Activated CD4-positive, alpha-beta T cell treated with anti-CD3 and anti-CD28 coated beads, Interleukin-2, amount 50 U/mL, for 48 hours (primary cell): Measurements from ENCODE around the gene SPATS2.
"Not testable (repeated sequence)": the region's sequence is repeated elsewhere in the genome, so short reads cannot be mapped to it uniquely, and the experiment has no call there.

Experiments used
- DNase-seq, 2 experiments: peaks; one replicate each; pipeline ENCODE4 v3.0.0-alpha.2; 2020

SPATS2 gene

DNA sequence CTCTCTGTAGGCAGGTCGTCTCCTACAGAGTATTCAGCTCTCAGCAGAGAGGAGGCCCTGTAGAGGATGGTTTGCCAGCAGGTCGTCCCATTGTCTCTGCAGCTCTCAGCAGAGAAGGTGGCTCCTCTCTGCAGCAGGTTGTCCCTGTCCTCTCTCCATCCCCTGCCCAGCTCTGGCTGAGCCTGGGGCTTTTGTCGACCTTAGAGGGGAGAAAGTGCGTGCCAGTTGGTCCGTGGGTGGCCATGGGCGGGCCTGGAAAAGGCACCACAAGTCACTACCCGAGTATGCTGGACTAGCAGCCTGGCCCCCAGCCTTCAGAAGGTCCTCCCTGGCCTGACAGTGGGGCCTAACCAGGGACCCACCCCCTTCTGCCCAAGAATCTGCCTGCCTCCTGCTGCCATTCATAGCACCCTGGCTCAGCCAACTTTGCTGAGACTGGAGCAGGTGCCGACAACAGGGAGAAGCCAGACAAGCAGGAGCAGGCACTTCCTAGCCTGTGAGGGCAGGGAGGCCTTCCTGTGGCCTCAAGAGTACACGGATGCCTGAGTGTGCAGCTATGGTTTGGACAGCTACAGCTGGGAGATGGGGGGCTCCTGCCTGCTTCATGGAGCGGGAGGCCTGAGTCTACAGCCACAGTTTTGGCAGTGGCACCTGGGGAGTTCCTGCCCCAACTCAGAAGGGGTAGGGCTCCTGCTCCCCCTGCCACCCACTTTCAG, 111.8 kb downstream of the SPATS2 start:
- DNase-seq, result no peak

DNA sequence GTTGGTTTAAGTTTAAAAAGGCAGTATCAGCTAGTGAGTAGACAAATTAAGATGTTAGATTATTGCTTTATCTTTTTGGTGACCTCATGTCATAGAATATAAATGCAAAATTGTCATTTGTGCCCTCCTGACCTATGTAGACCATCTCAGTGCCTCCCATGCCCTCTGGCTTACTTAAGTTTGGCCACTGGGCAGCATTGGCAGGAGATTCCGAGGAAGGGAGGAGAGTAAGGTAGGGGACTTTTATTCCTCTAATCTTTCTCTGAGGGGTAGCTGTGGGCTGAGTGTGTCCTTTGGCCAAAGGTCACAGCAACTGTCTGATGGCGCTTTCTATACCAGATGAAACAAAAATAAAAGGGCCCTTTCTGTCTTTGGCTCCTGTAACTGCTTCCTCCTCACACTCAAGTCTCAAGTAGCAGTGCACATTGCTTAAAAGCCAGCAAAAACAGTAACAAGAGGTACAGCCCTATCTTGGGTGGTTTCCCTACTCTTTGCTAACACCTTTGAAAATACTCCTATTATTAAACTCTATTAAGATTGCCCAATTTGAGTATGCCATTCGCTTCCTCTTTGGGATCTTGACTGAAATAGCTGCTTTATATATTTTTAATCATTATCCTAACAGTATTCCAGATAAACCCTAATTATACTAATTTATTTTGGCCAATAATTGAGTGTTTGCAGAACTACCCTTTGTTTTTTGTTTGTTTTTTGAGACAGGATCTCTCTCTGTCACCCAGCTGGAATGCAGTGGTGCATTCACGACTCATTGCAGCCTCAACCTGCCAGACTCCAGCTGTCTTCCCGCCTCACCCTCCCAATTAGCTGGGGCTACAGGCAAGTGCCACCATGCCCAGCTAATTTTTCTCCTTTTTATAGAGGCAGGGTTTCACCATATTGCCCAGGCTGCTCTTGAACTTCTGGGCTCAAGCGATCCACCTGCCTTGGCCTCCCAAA, 115.1 kb downstream of the SPATS2 start:
- DNase-seq, result no peak

DNA sequence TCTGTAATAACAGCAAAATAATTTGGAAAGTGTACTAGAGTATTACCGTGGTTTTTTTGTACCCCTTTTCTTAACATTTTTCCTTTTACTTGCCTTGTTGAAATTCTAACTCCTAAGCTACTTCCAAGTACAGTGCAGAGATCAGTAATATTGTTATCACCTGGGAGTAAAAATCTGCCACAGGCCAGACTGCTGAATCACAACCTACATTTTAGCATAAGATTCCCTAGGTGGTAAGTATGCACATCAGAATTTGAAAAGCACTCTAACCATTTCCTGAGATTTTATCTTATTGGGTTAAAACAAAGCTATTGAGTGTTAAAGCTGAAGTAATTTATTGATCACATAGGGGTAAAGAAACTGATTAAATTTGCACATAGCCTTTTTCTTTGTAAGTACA, 116.4 kb downstream of the SPATS2 start:
- no peak for DNase-seq

DNA sequence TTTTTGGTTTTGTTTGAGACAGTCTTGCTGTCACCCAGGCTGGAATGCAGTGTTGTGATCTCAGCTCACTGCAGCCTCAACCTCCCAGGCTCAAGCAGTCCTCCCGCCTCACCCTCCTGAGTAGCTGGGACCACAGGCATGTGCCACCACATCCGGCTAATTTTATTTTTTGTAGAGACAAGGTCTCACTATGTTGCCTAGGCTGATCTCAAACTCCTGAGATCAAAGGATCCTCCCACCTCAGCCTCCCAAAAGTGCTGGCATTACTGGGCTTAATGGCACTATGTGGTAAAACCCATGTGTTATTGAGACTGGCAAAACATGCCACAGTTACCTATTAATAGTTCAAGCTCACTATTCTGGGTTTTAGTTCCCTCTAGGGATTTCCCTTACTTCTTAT, 120.3 kb downstream of the SPATS2 start:
- DNase-seq, result no peak

DNA sequence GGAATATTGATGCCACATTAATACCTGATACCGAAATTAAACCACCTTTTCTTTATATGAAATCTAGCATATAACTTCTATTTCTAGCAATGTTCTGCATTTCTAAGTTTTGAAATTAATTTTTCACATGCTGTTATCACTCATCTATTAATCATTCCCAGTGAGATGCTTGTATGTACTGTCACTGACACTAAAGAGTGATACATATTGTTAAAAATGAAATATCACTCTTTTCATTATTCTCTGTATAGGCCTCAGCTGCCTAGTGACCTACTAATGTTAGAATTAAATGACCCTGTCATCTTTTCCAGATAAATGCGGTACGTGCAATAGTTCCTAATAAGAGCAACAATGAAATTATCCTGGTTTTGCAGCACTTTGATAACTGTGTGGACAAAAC, 121.9 kb downstream of the SPATS2 start:
- DNase-seq, result no peak

DNA sequence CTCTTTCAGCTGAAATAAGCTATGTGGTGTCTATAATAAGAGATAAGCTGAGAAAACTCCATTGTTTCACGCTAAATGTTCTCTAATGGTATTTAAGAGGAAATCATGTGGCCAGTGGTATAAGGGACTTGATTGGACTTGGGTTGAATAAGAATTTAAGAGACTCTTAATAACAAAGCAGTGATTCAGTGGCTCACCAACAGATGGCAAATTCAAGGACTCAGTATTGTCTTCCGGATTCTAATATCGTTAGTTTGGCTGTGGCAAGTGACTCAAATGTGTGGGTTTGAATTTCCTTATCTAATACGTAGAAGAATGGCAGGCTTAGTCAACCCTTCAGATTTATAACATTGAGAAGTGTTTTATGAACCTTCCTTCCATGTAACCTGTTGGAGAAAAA, 122.5 kb downstream of the SPATS2 start:
- DNase-seq, result no peak

DNA sequence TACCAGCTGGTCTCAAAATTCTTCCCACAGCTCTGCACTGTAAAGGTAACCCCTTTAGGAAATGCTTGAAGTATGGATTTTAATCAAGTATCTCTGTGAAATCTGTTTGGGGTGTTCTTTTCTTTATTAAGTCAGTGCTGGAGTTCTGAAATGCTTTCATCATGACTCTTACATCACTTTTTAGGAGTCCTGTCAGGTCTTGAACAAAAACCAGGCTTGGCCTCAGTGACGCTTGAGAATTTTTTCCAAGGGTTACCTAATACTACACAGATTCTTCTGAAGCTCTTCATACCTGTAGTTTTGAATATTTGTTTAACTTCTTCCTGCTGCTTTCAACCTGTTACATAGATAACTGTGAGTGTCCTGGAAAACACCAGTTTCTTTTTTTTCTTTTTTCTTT, 124.6 kb downstream of the SPATS2 start:
- DNase-seq, result no peak

DNA sequence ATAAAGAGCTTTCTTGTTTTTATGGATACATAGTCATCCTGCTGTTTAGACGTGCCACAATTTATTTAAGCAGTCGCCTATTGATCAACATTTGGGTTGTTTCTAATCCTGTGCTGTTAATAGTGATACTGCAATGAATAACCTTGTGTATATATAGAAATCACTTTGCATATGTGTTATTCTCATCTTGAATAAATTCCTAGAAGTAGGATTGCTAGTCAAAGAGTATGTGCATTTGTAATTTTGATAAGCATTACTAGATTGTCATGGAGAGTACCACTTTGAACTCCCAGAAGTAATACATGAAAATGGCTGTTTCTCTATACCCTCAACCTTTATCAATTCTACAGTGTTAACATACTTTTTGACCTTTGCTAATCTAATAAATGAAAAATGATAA, 126.6 kb downstream of the SPATS2 start:
- no peak for DNase-seq

DNA sequence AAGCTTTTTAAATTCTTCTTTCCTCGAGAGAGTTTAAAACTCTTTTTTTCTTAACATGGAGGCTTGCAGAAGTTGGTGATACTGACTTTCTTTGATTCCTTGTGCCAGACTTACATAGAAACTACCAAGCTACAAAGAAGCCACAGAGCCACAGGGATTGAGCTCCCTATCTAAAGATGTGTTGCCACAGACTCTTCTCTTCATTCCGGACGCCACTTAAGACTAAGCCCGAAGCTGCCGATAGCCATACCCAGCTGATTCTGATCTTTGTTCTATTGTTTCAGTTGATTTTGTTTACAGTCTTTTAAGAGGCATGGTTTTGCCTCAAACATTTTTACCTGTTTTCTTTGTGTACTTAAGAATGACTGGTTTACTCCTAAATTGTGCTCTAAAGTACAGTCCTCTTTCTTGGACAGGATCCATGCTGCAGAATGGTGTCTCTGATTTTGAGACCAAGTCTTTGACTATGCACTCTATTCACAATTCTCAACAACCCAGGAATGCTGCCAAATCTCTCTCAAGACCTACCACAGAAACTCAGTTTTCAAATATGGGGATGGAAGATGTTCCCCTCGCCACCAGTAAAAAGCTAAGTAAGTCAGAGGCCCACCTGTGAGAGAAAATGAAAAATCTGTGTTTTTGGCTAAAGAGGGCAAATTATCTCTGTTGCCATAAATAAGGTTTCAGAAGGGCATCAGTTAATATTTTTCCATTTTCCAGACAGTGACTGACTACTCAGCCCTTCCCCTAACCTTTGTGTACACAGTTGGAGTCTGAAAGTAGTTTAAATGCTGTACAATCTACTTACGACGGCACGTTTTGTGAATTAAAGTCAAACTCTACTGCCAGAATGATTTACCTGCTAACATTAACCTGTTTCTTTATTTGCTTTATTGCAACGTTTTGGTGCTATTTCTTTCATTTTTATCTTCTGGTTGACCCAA, 129.4 kb downstream of the SPATS2 start:
- no peak for DNase-seq

DNA sequence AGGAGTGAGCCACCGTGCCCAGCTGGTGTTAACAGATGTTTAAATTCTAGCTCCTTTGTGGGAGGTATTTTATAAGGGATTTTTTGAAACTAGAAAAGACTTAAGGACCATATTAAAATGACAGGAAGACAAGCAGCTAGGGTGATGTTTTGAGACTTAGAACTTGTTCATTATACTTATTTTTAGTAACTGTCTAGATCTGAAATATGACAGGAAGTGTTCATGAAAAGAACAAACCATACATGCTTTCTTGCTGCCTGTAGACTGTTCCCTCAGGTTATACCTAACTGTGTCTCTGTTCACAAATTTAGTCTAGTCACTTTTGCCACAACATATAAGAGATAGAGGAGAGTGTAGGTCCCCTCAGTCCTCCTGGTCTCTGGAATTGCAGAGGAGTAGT, 134.6 kb downstream of the SPATS2 start:
- no peak for DNase-seq

DNA sequence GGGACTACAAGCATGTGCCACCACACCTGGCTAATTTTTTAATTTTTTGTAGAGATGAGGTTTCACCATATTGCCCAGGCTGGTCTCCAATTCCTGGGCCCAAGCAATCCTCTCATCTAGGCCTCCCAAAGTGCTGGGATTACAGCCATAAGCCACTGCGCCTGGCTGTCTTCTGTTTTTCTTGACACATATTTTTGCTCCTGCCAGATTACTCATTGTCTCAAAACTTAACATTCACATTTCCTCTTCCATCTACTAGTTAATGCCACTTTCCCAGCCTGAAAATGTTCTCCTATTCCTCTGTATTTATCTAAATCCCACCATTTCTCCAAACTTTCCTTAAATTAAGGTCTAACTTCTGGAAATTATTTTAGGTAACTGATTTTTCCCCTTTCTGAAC, 135.3 kb downstream of the SPATS2 start:
- DNase-seq, result no peak

DNA sequence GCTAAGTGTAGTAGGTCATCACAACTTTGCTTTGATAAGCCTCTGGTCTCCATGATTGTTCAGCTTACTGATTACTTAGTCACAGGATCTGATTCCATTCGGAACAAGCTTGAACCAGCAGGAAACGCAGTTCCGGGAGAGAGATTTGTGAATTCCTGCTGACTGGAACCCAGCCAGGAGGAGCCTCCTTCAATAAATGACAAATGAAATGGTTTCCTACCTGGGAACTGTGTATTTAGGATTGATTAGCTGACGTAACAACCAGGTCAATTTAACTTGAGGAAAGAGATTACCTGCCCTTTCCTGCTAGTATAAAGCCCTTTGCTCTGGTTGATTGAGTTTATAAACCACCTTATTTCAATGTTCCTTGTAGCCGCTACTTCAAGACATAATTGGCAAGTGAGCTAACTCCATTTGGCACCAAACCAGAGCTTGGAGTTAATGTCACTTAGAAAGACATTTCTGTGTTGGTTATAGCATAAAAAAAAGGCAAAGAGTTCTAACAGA, 136.5 kb downstream of the SPATS2 start:
- DNase-seq, result no peak

DNA sequence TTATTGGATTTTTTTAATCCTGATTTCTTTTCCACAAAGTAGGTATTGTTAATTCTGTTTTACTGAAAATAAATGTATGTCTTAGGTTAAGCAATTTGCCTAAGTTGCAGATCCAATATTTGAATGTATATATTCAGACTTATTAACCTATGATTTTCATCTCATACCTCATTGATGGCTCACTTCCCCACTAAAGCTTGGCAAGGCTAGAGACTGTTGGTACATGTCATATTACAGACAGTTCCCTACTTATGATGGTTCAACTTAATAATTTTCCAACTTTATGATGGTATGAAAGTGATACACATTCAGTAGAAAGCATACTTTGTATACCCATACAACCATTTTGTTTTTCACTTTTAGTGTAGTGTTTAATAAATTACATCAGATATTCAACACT, 138.4 kb downstream of the SPATS2 start:
- no peak for DNase-seq

DNA sequence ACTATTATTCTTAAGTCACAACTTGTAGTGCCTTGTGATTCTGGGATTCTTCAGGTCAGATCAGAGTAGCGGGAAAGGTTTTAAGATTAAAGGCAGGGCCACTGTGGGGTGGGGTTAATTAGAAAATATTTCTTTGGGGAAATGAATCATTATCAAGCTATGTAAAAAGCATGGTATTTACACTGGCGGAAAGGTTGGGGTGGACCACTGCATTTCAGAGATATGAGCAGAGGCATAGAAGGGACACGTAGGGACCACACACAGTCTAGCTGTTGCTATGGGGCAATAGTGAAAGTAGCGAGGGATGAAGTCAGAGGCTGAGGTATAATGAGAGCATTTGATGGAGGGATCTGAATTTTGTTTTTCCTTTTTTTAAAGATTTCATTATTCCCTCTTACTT, 139.9 kb downstream of the SPATS2 start:
- no peak for DNase-seq

DNA sequence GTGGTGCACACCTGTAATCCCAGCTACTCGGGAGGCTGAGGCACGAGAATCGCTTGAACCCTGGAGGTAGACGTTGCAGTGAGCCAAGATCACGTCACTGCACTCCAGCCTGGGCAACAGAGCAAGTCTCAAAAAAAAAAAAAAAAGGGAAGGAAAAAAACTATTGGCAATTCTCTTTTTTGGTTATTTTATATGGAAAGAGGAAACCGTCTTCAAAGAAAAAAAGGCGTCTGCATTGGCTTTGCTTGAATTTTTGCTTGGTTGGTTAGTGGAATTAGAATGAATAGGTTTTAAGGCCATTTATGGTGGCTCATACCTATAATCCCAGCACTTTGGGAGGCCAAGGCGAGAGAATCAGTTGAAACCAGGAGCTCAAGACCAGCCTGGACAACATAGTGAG, 142.4 kb downstream of the SPATS2 start:
- DNase-seq, result not testable (repeated sequence)

DNA sequence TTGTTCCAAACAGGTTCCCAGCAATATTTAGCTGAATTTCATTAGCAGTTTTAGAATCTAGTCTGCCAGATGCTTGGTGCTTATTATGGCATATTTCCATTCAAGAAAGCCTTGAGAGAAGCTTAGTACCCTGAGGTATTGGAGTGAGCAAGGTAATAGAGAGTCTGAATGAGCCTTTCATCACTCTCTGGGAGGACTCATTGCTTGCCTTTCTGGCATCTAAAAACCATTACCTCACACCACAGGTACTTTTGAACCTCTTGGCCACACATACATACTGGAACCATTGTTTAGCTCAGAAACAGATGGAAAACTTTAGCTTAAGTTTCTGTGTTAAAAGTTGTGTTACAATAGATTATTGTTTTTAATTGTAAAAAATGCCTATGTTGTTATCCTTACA, 144.1 kb downstream of the SPATS2 start:
- no peak for DNase-seq

DNA sequence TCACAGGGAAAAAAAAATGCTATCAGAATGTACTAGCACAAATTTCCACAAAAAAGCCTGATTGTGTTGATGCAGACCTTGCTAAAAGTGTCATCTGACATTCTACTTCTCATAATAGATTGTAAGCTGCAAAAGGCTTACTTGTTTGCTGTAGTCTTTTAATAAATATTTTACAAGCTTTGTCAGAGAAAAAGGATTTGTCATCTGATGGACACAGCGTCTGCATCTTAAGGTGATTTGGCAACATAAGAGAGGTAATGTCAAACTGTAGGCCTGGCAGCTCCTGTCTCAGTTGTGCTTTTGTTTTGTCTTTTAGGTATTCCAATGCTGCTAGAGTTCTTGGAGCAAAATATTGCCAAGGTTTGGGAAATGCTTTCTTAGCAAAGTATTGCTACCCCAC, 145.3 kb downstream of the SPATS2 start:
- DNase-seq, result no peak

DNA sequence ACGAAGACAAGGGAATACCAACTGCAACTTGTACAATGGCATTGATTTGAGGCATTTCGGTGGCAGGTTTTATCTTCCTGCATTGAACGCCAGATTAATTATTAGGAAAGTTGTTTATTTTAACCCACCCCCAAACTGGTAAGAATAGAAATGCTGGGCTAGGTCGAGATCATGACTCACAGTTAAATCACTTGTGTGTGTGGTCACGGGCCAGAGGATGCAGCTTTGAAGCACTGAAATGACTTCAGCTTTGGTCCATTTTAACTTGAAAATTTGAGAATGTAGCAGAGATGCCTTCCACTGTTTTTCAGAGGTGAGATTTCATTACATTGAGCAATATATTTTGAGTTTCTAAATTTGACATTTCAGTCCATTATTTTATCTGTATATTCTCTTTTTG, 148.0 kb downstream of the SPATS2 start:
- no peak for DNase-seq

DNA sequence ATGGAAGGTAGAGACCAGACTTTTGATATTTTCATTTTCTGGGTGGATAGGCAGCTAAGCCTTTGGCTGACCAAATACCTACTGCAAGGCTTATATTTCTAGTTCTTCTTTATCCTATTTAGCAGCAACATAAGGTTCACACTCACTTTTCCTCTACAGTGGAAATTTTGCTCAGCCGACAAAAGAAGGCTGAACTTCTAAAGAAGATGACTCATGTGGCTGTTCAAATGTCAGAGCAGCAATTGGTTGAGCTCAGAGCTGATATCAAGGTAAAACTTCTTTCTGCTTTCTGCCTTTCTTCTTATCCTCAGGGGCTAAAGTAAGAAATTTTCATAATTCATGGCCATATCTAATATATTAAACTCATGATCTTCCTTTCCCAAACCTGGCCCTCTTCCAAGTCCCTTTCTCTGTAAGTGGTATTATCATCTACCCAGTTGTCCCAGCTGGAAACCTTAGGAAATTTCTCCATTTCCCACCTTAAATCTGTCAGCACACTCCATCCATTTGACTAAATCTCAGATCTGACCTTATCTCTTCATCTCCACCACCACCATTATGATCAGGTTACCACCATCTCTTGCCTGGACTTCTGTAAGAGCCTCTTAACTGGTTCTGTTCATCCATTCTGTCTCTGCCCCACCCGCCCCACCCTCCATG, 151.8 kb downstream of the SPATS2 start:
- DNase-seq, result no peak

DNA sequence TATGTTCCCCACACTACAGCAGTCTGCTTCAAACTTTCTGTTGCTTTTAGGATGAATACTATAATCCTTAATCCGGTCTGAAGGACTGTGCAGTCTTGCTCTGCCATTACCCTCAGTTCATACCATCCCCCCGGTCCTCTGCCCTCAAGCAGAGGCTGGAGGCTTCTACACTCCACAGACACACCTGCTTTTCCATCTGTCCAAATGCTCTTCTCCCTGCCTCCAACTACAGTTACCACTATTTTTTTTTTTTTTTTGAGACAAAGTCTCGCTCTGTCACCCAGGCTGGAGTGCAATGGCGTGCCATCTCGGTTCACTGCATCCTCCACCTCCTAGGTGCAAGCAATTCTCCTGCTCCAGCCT, 152.3 kb downstream of the SPATS2 start:
- DNase-seq, result no peak

DNA sequence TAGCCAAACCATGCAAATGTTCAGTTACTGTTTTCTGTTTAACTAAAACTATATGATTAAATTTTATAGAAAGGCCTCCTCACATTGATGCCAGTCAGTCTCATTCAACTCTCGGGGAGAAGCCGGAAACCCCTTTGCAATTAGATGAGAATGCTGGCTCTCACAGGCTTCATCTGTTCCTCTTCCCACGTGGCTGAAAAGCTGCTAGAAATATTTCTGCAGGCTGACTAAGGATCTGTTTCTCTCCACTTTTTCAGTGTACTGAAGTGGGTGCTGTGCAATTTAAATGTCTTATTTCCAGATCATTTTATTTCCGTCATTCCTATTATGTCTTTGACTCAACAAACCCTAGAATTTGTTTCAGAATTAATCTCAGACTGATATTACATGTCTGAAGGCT, 154.1 kb downstream of the SPATS2 start:
- no peak for DNase-seq

DNA sequence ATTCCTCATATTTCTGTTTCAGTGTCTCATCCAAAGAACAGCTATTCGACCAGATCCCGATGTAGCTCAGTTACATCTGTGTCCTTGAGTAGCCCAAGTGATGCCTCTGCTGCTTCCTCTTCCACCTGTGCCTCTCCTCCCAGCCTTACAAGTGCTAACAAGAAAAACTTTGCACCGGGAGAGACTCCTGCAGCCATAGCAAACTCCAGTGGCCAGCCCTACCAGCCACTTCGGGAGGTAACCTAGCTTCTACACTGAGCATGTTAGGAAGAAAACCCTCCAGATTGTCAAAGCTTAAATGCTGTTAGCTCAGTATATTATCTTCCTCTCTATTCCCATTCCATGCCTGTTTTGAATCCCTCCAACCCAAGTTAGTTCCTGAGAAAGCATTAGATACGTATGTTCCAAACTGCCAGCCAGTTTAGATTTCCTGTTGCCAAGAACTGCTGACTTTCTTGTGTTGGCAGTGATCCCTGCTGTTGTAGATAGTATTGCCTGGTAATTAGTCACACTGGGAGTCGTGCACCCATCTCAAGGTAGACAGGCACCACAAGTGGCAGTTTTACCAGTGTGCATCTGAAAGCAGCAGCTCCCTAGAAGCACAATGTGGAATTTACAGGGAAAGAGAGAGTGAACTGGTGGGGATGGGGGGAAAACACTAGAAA, 157.5 kb downstream of the SPATS2 start:
- no peak for DNase-seq
